OCI-M1 (cell line): Measurements from ENCODE around the gene FARS2.

Experiments used
- DNase-seq: peaks from one replicate; lab custom pipeline; 2025; lab: John Stamatoyannopoulos, UW

Gene FARS2

GRCh38 chr6:5425797-5426196 lies 164.5 kb downstream of the FARS2 start:
- DNase-seq: no peak

- no peak for DNase-seq
Measured at GRCh38 chr6:5427586-5427985, 166.3 kb downstream of the FARS2 start.

- DNase-seq: no peak
Measured at GRCh38 chr6:5433324-5433723, 172.0 kb downstream of the FARS2 start.

- DNase-seq: no peak
Measured at GRCh38 chr6:5435449-5435848, 174.1 kb downstream of the FARS2 start.

GRCh38 chr6:5438922-5439584 lies 177.7 kb downstream of the FARS2 start:
- no peak for DNase-seq

GRCh38 chr6:5439749-5440148 lies 178.4 kb downstream of the FARS2 start:
- no peak for DNase-seq

GRCh38 chr6:5442319-5442718 lies 181.0 kb downstream of the FARS2 start:
- DNase-seq: peak; percentile 7

- DNase-seq: no peak
Measured at GRCh38 chr6:5442916-5443315, 181.6 kb downstream of the FARS2 start.

GRCh38 chr6:5443491-5443890 lies 182.2 kb downstream of the FARS2 start:
- DNase-seq: no peak

GRCh38 chr6:5446362-5447075 lies 185.2 kb downstream of the FARS2 start:
- no peak for DNase-seq

GRCh38 chr6:5447921-5448320 lies 186.6 kb downstream of the FARS2 start:
- DNase-seq: no peak

GRCh38 chr6:5450073-5450472 lies 188.8 kb downstream of the FARS2 start:
- no peak for DNase-seq

- no peak for DNase-seq
Measured at GRCh38 chr6:5453546-5453945, 192.2 kb downstream of the FARS2 start.

- no peak for DNase-seq
Measured at GRCh38 chr6:5455142-5455541, 193.8 kb downstream of the FARS2 start.

- DNase-seq: no peak
Measured at GRCh38 chr6:5457041-5457440, 195.7 kb downstream of the FARS2 start.

- no peak for DNase-seq
Measured at GRCh38 chr6:5457983-5458683, 196.8 kb downstream of the FARS2 start.

- DNase-seq: no peak
Measured at GRCh38 chr6:5459346-5459745, 198.0 kb downstream of the FARS2 start.

- DNase-seq: no peak
Measured at GRCh38 chr6:5461365-5461764, 200.1 kb downstream of the FARS2 start.

GRCh38 chr6:5462856-5463255 lies 201.5 kb downstream of the FARS2 start:
- DNase-seq: no peak

GRCh38 chr6:5463690-5464089 lies 202.4 kb downstream of the FARS2 start:
- DNase-seq: no peak

GRCh38 chr6:5464099-5464885 lies 203.0 kb downstream of the FARS2 start:
- DNase-seq: no peak
